ENCODE results near the gene SLC23A2.

- TF ChIP-seq CTCF (IDR thresholded peaks at IDR 0.05) (no peak), POLR2A (IDR thresholded peaks at IDR 0.05) (no peak)
Measured at GRCh38 chr20:4889446-4889845, 111.9 kb downstream of the SLC23A2 start.
